ENCODE results near the gene C21orf91.

C21orf91 gene

GRCh38 chr21:17858747-17859146, 39.6 kb upstream of the C21orf91 start:
- Histone ChIP-seq H3K9me3 (ENCODE audit: insufficient read depth, low read depth, low read length) (no peaks in the 10 kb centered on the region), H3K4me2 (ENCODE audit: low read depth, low read length, poor library complexity, severe bottlenecking) (no peak overlapping the region), H3F3A (ENCODE audit: low read depth) (no peaks in the 10 kb centered on the region), H3K27me3 (ENCODE audit: insufficient read depth, low read length, poor library complexity, severe bottlenecking) (no peaks in the 10 kb centered on the region), H3K79me2 (ENCODE audit: insufficient read depth, low read length) (no peaks in the 10 kb centered on the region), H4K20me1 (ENCODE audit: insufficient read depth, low read length, poor library complexity, severe bottlenecking) (no peaks in the 10 kb centered on the region), H2AFZ (ENCODE audit: low read length) (no peak overlapping the region), H3K4me3 (ENCODE audit: low read length, poor library complexity, severe bottlenecking) (no peak overlapping the region), H3K9me2 (replicated peaks; ENCODE audit: low read depth, low read length) (no peaks in the 10 kb centered on the region), H3K4me1 (ENCODE audit: insufficient read depth, low read length, poor library complexity, severe bottlenecking) (peaks cover 11% of the 10 kb centered on the region), H3K9ac (ENCODE audit: low read depth, low read length, poor library complexity, severe bottlenecking) (no peak overlapping the region), H3K36me3 (ENCODE audit: insufficient read depth, low read length) (no peaks in the 10 kb centered on the region)
- TF ChIP-seq, protein P1, sequence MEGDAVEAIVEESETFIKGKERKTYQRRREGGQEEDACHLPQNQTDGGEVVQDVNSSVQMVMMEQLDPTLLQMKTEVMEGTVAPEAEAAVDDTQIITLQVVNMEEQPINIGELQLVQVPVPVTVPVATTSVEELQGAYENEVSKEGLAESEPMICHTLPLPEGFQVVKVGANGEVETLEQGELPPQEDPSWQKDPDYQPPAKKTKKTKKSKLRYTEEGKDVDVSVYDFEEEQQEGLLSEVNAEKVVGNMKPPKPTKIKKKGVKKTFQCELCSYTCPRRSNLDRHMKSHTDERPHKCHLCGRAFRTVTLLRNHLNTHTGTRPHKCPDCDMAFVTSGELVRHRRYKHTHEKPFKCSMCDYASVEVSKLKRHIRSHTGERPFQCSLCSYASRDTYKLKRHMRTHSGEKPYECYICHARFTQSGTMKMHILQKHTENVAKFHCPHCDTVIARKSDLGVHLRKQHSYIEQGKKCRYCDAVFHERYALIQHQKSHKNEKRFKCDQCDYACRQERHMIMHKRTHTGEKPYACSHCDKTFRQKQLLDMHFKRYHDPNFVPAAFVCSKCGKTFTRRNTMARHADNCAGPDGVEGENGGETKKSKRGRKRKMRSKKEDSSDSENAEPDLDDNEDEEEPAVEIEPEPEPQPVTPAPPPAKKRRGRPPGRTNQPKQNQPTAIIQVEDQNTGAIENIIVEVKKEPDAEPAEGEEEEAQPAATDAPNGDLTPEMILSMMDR (conservative IDR thresholded peaks at IDR 0.05; ENCODE audit: low read length), result no peak
- TF ChIP-seq EZH2phosphoT487 (IDR thresholded peaks at IDR 0.05; ENCODE audit: borderline replicate concordance), result no peak

- no peaks in the 10 kb centered on the region for H3K9me2 ChIP-seq (replicated peaks; ENCODE audit: low read depth, low read length)
- H3K79me2 ChIP-seq (ENCODE audit: insufficient read depth, low read length), result no peaks in the 10 kb centered on the region
- no peak overlapping the region for H2AFZ ChIP-seq (ENCODE audit: low read length)
- H3K36me3 ChIP-seq (ENCODE audit: insufficient read depth, low read length), result no peaks in the 10 kb centered on the region
- peaks cover 11% of the 10 kb centered on the region for H3K4me1 ChIP-seq (ENCODE audit: insufficient read depth, low read length, poor library complexity, severe bottlenecking)
- TF ChIP-seq EZH2phosphoT487 (IDR thresholded peaks at IDR 0.05; ENCODE audit: borderline replicate concordance), result no peak
- TF ChIP-seq, protein P1 (conservative IDR thresholded peaks at IDR 0.05; ENCODE audit: low read length), result no peak
- no peaks in the 10 kb centered on the region for H3F3A ChIP-seq (ENCODE audit: low read depth)
- no peak overlapping the region for H3K4me3 ChIP-seq (ENCODE audit: low read length, poor library complexity, severe bottlenecking)
- H3K27me3 ChIP-seq (ENCODE audit: insufficient read depth, low read length, poor library complexity, severe bottlenecking), result no peaks in the 10 kb centered on the region
- H3K4me2 ChIP-seq (ENCODE audit: low read depth, low read length, poor library complexity, severe bottlenecking), result no peak overlapping the region
- H3K9me3 ChIP-seq (ENCODE audit: insufficient read depth, low read depth, low read length), result peaks cover 3% of the 10 kb centered on the region; the same call in 1 of the 2 replicates
- H3K9ac ChIP-seq (ENCODE audit: low read depth, low read length, poor library complexity, severe bottlenecking), result no peak overlapping the region
- H4K20me1 ChIP-seq (ENCODE audit: insufficient read depth, low read length, poor library complexity, severe bottlenecking), result no peaks in the 10 kb centered on the region
Measured at GRCh38 chr21:17854745-17855144, 35.6 kb upstream of the C21orf91 start.

DNA sequence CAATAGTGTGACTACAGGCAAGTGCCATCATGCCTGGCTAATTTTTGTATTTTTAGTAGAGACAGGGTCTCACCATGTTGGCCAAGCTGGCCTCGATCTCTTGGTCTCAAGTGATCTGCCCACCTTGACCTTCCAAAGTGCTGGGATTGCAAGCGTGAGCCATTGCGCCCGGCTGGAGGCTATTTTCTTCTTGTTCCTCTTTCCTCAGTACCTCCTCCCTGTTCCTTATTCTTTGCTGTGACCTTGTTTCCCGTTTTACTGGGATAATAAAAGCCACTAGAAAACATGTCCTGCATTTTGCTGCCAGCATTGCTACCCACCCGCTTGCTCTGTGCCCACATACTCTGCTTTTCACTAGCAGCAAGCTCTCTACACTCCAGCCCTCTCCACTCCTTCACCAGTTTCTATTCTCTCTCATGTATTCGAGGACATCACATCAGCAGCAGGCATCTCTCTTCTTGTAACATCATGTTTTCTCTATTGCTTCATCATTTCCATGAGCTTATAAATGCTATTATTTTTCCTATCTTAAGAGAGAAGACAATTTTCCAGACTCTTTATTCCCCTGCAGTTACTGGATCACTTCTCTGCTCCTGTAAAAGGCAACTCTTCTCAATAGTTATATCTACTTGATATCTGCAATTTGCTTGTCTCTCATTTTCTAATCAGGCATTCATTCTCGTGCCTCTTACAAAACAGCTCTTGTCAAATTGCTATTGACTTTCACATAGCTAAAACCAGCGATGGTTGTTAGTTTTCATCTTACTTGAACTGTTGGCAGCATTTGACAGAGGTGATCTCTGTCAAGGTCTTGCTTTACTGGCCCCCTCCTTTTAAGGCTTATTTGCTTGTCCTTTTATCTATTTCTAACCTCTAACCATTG, 34.5 kb upstream of the C21orf91 start:
- TF ChIP-seq EZH2phosphoT487 (IDR thresholded peaks at IDR 0.05; ENCODE audit: borderline replicate concordance), result no peak
- TF ChIP-seq, protein P1 (conservative IDR thresholded peaks at IDR 0.05; ENCODE audit: low read length), result no peak
- H3F3A ChIP-seq (ENCODE audit: low read depth), result no peaks in the 10 kb centered on the region
- no peak overlapping the region for H2AFZ ChIP-seq (ENCODE audit: low read length)
- H3K9me3 ChIP-seq (ENCODE audit: insufficient read depth, low read depth, low read length), result peaks cover 3% of the 10 kb centered on the region; the same call in 1 of the 2 replicates
- no peaks in the 10 kb centered on the region for H3K79me2 ChIP-seq (ENCODE audit: insufficient read depth, low read length)
- H3K27me3 ChIP-seq (ENCODE audit: insufficient read depth, low read length, poor library complexity, severe bottlenecking), result no peaks in the 10 kb centered on the region
- H3K4me3 ChIP-seq (ENCODE audit: low read length, poor library complexity, severe bottlenecking), result no peak overlapping the region
- no peaks in the 10 kb centered on the region for H3K36me3 ChIP-seq (ENCODE audit: insufficient read depth, low read length)
- H3K4me2 ChIP-seq (ENCODE audit: low read depth, low read length, poor library complexity, severe bottlenecking), result no peak overlapping the region
- no peaks in the 10 kb centered on the region for H4K20me1 ChIP-seq (ENCODE audit: insufficient read depth, low read length, poor library complexity, severe bottlenecking)
- H3K4me1 ChIP-seq (ENCODE audit: insufficient read depth, low read length, poor library complexity, severe bottlenecking), result peaks cover 11% of the 10 kb centered on the region
- no peaks in the 10 kb centered on the region for H3K9me2 ChIP-seq (replicated peaks; ENCODE audit: low read depth, low read length)
- no peak overlapping the region for H3K9ac ChIP-seq (ENCODE audit: low read depth, low read length, poor library complexity, severe bottlenecking)

Measured in Loucy (cell line).